IgD-negative memory B cell (primary cell): ENCODE data around the gene TRAF5. TPM values are rescaled to one million over a fixed set of nuclear protein-coding genes. Genes with fewer than 3 reads are reported as not detected.

Experiments
- H3K27ac Mint-ChIP-seq, 3 donors: one replicate each; pipeline ENCODE4 v1.8.0; 2020 to 2022; ENCODE audit warnings: mild to moderate bottlenecking in 3 of 3, mixed read lengths in 3 of 3, moderate library complexity in 1 of 3
- H3K27me3 Mint-ChIP-seq: one replicate; pipeline ENCODE4 v1.8.0; 2021; ENCODE audit warnings: mixed read lengths
- H3K36me3 Mint-ChIP-seq: one replicate; pipeline ENCODE4 v1.8.0; 2020; ENCODE audit warnings: mild to moderate bottlenecking, mixed read lengths
- H3K4me1 Mint-ChIP-seq, 3 donors: one replicate each; pipeline ENCODE4 v1.8.0; 2020 to 2022; ENCODE audit warnings: mixed read lengths in 3 of 3, mild to moderate bottlenecking in 1 of 3
- H3K4me3 Mint-ChIP-seq, 4 donors: one replicate each; pipeline ENCODE4 v1.8.0; 2020 to 2022; ENCODE audit warnings: mild to moderate bottlenecking in 4 of 4, mixed read lengths in 4 of 4, moderate library complexity in 3 of 4
- H3K9me3 Mint-ChIP-seq, 3 donors: one replicate each; pipeline ENCODE4 v1.8.0; 2020 to 2021; ENCODE audit warnings: mixed read lengths in 3 of 3, mild to moderate bottlenecking in 1 of 3
- polyA plus RNA-seq: library from polyadenylated mRNA; unstranded; fragments of 300-500 nt; fragmentation: Illumina TruSeq; gene quantifications from one replicate; pipeline ENCODE4 v1.2.3, GENCODE V29; 2021

Gene TRAF5
- polyA plus RNA-seq, result 78.6 TPM

DNA sequence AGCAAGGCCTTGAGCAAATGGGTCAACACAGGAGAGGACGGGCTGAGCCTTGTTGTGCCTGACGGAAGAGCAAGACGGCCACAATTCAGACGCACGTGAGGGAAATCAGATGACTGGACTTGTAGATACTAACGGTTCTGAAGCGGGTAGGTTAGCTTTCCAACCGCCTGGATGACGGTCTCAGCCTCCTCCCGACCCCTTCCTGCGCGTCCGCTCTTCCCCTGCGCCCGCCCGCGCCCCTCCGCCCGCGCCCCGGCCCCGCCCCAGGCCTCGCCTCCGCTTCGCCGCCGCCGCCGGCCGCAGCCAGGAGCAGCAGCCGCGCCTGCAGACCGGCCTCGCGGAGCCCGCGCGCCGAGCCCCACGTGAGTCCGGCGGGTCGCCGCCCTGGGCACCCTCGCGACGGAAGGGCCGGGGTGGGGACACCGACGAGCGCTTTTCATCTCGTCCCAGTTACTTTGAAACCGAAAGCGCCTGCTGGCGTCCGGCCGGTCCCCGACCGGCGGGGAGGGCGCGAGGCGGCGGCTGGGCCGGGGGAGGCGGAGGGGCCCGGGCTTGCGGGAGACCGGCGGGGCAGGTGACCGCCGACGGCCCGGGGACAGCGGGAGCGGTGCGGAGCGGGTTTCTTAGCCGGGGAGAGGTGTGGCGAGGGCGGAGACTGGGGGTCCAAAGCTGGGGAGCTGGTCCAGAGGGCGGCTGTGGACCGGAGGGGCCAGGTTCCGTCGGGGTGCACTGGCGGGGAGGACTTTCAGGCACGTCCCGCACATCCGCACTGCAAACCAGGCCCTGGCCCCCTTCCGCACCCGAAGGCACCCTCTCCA lies at the start of gene TRAF5:
TRAF5 (plus strand) TSS at position 306 of the 818 bp plus-strand sequence. CDS start 26,407 bp downstream, outside the sequence.
- Mint-ChIP-seq H3K4me3 (peak within 1 kb of the TSS; percentile 95 to 98 (median 96)), H3K36me3 (peaks cover 2% of the 10 kb centered on the region), H3K27me3 (no peaks in the 10 kb centered on the region), H3K27ac (peak within 1 kb of the TSS; percentile 95 to 99 (median 98)), H3K9me3 (peaks cover 0 to 2% (median 0%) of the 10 kb centered on the region in 3 donors), H3K4me1 (peaks cover 49 to 57% (median 50%) of the 10 kb centered on the region in 3 donors)

- H3K27ac Mint-ChIP-seq, result no peak overlapping the region
- H3K4me1 Mint-ChIP-seq, result peaks cover 0 to 2% (median 0%) of the 10 kb centered on the region in 3 donors
- no peaks in the 10 kb centered on the region for H3K9me3 Mint-ChIP-seq
- H3K36me3 Mint-ChIP-seq, result no peaks in the 10 kb centered on the region
- H3K27me3 Mint-ChIP-seq, result no peaks in the 10 kb centered on the region
- H3K4me3 Mint-ChIP-seq, result no peak overlapping the region
These were observed 47.3 kb upstream of the TRAF5 start for GRCh38 chr1:211279340-211279739.

- Mint-ChIP-seq H3K9me3 (no peaks in the 10 kb centered on the region), H3K27ac (no peak overlapping the region), H3K36me3 (peaks cover 5% of the 10 kb centered on the region), H3K4me1 (peaks cover 0 to 5% (median 3%) of the 10 kb centered on the region in 3 donors), H3K4me3 (no peak overlapping the region), H3K27me3 (no peaks in the 10 kb centered on the region)
These were observed 45.7 kb upstream of the TRAF5 start for GRCh38 chr1:211280910-211281309.

GRCh38 chr1:211281320-211282022 lies 45.2 kb upstream of the TRAF5 start:
- H3K27me3 Mint-ChIP-seq, result no peaks in the 10 kb centered on the region
- H3K4me1 Mint-ChIP-seq, result peaks cover 0 to 5% (median 3%) of the 10 kb centered on the region in 3 donors
- no peak overlapping the region for H3K4me3 Mint-ChIP-seq
- H3K36me3 Mint-ChIP-seq, result peaks cover 8% of the 10 kb centered on the region
- H3K9me3 Mint-ChIP-seq, result no peaks in the 10 kb centered on the region
- no peak overlapping the region for H3K27ac Mint-ChIP-seq

GRCh38 chr1:211282023-211282373 lies 44.6 kb upstream of the TRAF5 start:
- Mint-ChIP-seq H3K27me3 (no peaks in the 10 kb centered on the region), H3K27ac (no peak overlapping the region), H3K9me3 (no peaks in the 10 kb centered on the region), H3K36me3 (peaks cover 11% of the 10 kb centered on the region), H3K4me3 (no peak overlapping the region), H3K4me1 (peaks cover 3 to 7% (median 5%) of the 10 kb centered on the region in 3 donors)

DNA sequence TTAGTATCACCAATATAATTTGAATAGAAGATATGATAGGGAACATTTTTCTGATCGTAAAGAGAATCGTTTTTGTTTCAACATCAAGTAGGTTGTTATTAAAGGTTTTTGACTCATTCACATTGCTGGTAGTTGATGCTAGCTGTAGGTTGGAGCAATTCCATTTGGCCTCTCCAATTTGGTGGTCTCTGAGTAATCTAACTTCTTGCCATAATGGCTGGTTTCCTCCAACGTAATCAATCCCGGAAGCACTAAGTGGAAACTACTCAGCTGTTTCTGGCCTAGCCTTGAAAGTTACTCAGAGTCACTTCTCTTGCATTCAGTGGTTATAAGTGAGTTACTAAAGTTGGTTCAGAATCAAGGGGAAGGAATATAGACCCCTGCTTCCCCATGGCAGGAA lies 41.4 kb upstream of the TRAF5 start:
- Mint-ChIP-seq H3K4me3 (no peak overlapping the region), H3K27ac (no peak overlapping the region), H3K9me3 (no peaks in the 10 kb centered on the region), H3K36me3 (peaks cover 12% of the 10 kb centered on the region), H3K4me1 (peaks cover 3 to 9% (median 5%) of the 10 kb centered on the region in 3 donors), H3K27me3 (no peaks in the 10 kb centered on the region)

DNA sequence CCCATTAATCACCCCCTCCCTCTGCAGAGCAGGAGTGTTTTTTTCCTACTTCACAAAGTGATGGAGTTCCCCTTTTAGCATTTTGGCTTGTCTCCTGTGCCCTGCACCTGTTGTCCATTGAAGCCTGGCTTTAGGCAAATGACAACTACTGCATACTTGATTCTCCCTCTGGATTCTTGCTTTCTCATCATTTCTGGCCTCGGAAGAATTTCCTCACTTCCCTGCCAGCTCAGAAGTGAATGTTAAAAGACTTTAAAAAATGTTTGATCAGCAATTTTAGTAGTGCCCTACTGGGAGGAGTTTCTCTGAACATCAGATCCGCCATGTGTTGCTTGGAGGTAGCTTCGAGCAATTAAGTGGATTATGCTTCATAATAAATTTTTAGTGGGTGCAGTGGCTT lies 39.4 kb upstream of the TRAF5 start:
- Mint-ChIP-seq H3K36me3 (peaks cover 14% of the 10 kb centered on the region), H3K4me3 (no peak overlapping the region), H3K9me3 (no peaks in the 10 kb centered on the region), H3K27me3 (no peaks in the 10 kb centered on the region), H3K4me1 (peaks cover 3 to 9% (median 5%) of the 10 kb centered on the region in 3 donors), H3K27ac (no peak overlapping the region)

- peaks cover 2 to 4% (median 2%) of the 10 kb centered on the region in 3 donors for H3K4me1 Mint-ChIP-seq
- no peak overlapping the region for H3K27ac Mint-ChIP-seq
- no peaks in the 10 kb centered on the region for H3K9me3 Mint-ChIP-seq
- H3K27me3 Mint-ChIP-seq, result no peaks in the 10 kb centered on the region
- peaks cover 9% of the 10 kb centered on the region for H3K36me3 Mint-ChIP-seq
- H3K4me3 Mint-ChIP-seq, result no peak overlapping the region
These were observed 34.2 kb upstream of the TRAF5 start for GRCh38 chr1:211292411-211292810.

GRCh38 chr1:211296396-211296795 lies 30.2 kb upstream of the TRAF5 start:
- Mint-ChIP-seq H3K27me3 (no peaks in the 10 kb centered on the region), H3K36me3 (peaks cover 6% of the 10 kb centered on the region), H3K4me3 (no peak overlapping the region), H3K27ac (no peak overlapping the region), H3K9me3 (no peaks in the 10 kb centered on the region), H3K4me1 (peaks cover 0 to 4% (median 2%) of the 10 kb centered on the region in 3 donors)

DNA sequence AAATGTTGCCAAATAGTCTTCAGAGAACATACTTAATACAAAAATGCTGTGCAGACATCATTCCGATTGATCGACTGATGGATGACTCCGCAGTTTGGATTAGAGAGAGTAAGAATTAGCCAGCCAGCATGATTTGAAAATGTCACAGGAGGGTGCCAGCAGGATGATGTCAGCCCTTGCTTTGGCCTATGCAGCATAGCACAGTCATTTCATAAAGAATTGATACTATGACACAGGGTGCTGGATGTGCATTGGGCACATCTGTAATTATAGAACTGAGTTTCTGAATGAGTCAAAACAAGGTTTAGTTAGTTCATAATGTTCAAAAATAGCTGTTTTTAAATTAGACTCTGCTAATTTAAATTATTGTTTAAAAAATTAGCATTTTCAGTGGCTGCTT lies 21.6 kb upstream of the TRAF5 start:
- peaks cover 0 to 4% (median 3%) of the 10 kb centered on the region in 3 donors for H3K4me1 Mint-ChIP-seq
- H3K36me3 Mint-ChIP-seq, result peaks cover 2% of the 10 kb centered on the region
- peak overlapping the region in 1 of 3 donors; percentile 8 for H3K27ac Mint-ChIP-seq
- no peaks in the 10 kb centered on the region for H3K27me3 Mint-ChIP-seq
- no peaks in the 10 kb centered on the region for H3K9me3 Mint-ChIP-seq
- no peak overlapping the region for H3K4me3 Mint-ChIP-seq

GRCh38 chr1:211309617-211310016 lies 17.0 kb upstream of the TRAF5 start:
- Mint-ChIP-seq H3K4me1 (peaks cover 0 to 2% (median 0%) of the 10 kb centered on the region in 3 donors), H3K27me3 (no peaks in the 10 kb centered on the region), H3K27ac (peak overlapping the region in 1 of 3 donors; percentile 45), H3K9me3 (no peaks in the 10 kb centered on the region), H3K36me3 (peaks cover 2% of the 10 kb centered on the region), H3K4me3 (no peak overlapping the region)

DNA sequence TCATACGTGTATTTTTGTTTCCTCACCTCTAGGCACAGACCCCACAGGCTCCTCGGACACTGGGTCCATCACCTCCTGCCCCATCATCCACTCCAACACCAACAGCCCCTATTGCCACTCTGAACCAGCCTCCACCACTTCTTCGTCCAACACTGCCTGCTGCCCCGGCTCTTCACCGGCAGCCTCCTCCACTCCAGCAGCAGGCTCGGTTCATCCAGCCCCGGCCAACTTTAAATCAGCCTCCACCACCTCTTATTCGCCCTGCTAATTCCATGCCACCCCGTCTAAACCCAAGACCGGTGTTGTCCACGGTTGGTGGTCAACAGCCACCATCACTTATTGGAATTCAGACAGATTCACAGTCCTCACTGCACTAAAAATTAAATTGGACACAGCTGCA lies 13.2 kb upstream of the TRAF5 start:
- H3K36me3 Mint-ChIP-seq, result peaks cover 2% of the 10 kb centered on the region
- H3K27me3 Mint-ChIP-seq, result no peaks in the 10 kb centered on the region
- peaks cover 0 to 4% (median 2%) of the 10 kb centered on the region in 3 donors for H3K4me1 Mint-ChIP-seq
- H3K9me3 Mint-ChIP-seq, result no peaks in the 10 kb centered on the region
- peak overlapping the region in 1 of 3 donors; percentile 31 for H3K27ac Mint-ChIP-seq
- no peak overlapping the region for H3K4me3 Mint-ChIP-seq

DNA sequence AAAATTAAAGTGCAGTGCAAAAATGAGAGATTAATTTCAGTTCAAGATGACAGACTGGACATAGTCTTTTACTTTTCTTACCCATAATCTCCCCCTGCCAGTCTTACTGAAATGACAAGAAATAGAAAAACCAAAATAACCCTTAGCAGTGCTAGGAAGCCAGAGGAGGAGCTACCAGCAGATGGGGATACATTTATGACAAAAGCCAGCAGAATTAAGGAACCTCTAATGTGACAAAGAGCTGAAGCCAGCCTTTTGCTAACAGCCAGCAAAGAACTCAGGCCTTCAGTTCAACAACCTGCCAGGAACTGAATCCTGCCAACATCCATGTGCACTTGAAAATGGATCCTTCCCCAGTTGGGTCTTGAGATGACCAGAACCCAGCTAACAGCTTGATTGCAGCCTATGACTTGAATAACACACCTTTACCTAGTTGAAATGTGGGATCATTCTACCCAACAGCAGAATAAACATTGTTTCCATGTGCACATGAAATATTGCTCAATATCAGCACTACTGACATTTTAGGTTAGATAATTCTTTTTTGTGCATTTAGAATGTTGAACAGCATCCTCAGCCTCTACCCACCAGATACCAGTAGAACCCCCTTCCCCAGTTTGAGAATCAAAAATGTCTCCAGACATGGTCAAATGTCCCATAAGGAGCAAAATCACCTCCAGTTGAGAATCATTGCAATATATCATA lies 7.9 kb upstream of the TRAF5 start:
- peaks cover 11 to 20% (median 16%) of the 10 kb centered on the region in 3 donors for H3K4me1 Mint-ChIP-seq
- peaks cover 2% of the 10 kb centered on the region for H3K27me3 Mint-ChIP-seq
- H3K36me3 Mint-ChIP-seq, result no peaks in the 10 kb centered on the region
- peak overlapping the region in 1 of 3 donors; percentile 88 for H3K27ac Mint-ChIP-seq
- no peaks in the 10 kb centered on the region for H3K9me3 Mint-ChIP-seq
- H3K4me3 Mint-ChIP-seq, result peak overlapping the region in 1 of 4 donors; percentile 54

DNA sequence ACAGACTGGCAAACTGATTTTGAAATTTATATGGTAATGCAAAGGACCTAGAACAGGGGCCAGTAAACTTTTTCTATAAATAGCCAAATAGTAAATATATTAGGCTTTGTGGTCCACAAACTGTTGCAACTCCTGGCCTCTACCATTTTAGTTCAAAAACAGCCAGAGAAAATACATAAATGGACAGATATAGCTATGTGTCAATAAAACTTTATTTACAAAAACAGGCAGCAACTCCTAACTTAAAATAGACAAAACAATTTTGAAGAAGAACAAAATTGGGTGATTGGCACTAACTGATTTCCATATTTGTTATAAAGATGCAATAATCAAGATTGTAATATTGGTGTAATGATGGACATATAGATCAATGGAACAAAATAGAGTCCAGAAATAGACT lies 6.7 kb upstream of the TRAF5 start:
- Mint-ChIP-seq H3K27ac (no peak overlapping the region), H3K27me3 (peaks cover 2% of the 10 kb centered on the region), H3K9me3 (no peaks in the 10 kb centered on the region), H3K4me1 (peaks cover 16 to 26% (median 21%) of the 10 kb centered on the region in 3 donors), H3K36me3 (no peaks in the 10 kb centered on the region), H3K4me3 (no peak overlapping the region)

- H3K4me1 Mint-ChIP-seq, result peaks cover 26 to 30% (median 28%) of the 10 kb centered on the region in 3 donors
- H3K4me3 Mint-ChIP-seq, result no peak overlapping the region
- H3K27me3 Mint-ChIP-seq, result peaks cover 2% of the 10 kb centered on the region
- no peaks in the 10 kb centered on the region for H3K9me3 Mint-ChIP-seq
- H3K36me3 Mint-ChIP-seq, result no peaks in the 10 kb centered on the region
- no peak overlapping the region for H3K27ac Mint-ChIP-seq
These were observed 5.7 kb upstream of the TRAF5 start for GRCh38 chr1:211320980-211321379.
